ENCODE measurements around the gene CEP152. TPM values are rescaled to one million over a fixed set of nuclear protein-coding genes. Genes with fewer than 3 reads are reported as not detected.

CEP152 gene
- total RNA-seq, 1 donor from 2014 or later, result 8.0 TPM

- H3K4me1 Mint-ChIP-seq (ENCODE audit: low read depth, unreplicated experiment), result no peaks in the 10 kb centered on the region
- no peaks in the 10 kb centered on the region for H3K36me3 Mint-ChIP-seq (ENCODE audit: unreplicated experiment)
- TF ChIP-seq CTCF (IDR thresholded peaks at IDR 0.05; ENCODE audit: partially characterized antibody, unreplicated experiment), result no peak
- H3K4me3 Mint-ChIP-seq (ENCODE audit: unreplicated experiment), result no peak overlapping the region
- H3K27ac Mint-ChIP-seq (ENCODE audit: unreplicated experiment), result no peak overlapping the region
- H3K27me3 Mint-ChIP-seq (ENCODE audit: unreplicated experiment), result no peaks in the 10 kb centered on the region
- no peaks in the 10 kb centered on the region for H3K9me3 Mint-ChIP-seq (ENCODE audit: unreplicated experiment)
- DNase-seq, result no peak
Measured at GRCh38 chr15:48785712-48786111, 25.2 kb downstream of the CEP152 start.

DNA sequence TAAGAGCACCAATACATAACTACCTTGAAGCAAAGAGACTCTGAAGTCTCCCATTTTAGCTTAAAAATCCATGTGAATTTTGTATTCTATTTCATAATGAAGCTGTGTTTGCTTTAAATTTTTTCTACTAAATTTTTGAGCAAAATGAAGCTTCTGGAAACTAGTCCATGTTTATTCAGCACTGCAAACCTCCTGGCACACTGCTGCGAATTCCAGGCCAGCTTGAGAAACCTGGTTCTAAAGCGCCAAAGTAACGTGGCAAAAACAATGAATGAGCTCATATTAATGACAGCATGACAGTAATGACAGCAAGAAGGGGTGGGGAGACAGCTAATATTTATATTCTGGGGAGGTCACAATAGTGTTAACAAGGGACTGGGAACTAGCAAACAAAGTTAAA is 25.7 kb downstream of the CEP152 start:
- no peak for TF ChIP-seq CTCF (IDR thresholded peaks at IDR 0.05; ENCODE audit: partially characterized antibody, unreplicated experiment)
- Mint-ChIP-seq H3K4me1 (ENCODE audit: low read depth, unreplicated experiment) (no peaks in the 10 kb centered on the region), H3K36me3 (ENCODE audit: unreplicated experiment) (no peaks in the 10 kb centered on the region), H3K27ac (ENCODE audit: unreplicated experiment) (no peak overlapping the region), H3K27me3 (ENCODE audit: unreplicated experiment) (no peaks in the 10 kb centered on the region), H3K9me3 (ENCODE audit: unreplicated experiment) (no peaks in the 10 kb centered on the region), H3K4me3 (ENCODE audit: unreplicated experiment) (no peak overlapping the region)
- no peak for DNase-seq

DNA sequence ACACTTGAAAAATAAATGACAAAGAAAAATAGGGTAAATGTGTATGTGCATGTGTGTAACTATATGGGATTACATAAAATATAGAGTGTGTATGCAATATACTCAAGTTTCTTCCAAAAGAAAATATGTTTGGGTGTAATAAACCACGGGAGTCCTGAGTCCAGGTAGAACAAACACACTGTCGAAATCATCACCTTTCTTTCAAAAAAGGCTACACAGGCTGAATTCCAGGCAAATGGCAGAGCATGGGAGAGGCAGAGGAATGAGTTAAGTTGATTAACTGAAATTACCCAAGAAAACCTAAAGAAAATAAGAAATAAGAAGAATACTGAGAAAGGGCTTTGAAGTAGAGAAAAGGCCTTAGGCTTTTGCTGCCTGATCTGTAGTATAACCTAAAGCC is 26.1 kb downstream of the CEP152 start:
- H3K9me3 Mint-ChIP-seq (ENCODE audit: unreplicated experiment), result no peaks in the 10 kb centered on the region
- H3K27ac Mint-ChIP-seq (ENCODE audit: unreplicated experiment), result no peak overlapping the region
- DNase-seq, result no peak
- H3K36me3 Mint-ChIP-seq (ENCODE audit: unreplicated experiment), result no peaks in the 10 kb centered on the region
- no peaks in the 10 kb centered on the region for H3K4me1 Mint-ChIP-seq (ENCODE audit: low read depth, unreplicated experiment)
- no peak for TF ChIP-seq CTCF (IDR thresholded peaks at IDR 0.05; ENCODE audit: partially characterized antibody, unreplicated experiment)
- H3K27me3 Mint-ChIP-seq (ENCODE audit: unreplicated experiment), result no peaks in the 10 kb centered on the region
- H3K4me3 Mint-ChIP-seq (ENCODE audit: unreplicated experiment), result no peak overlapping the region

DNA sequence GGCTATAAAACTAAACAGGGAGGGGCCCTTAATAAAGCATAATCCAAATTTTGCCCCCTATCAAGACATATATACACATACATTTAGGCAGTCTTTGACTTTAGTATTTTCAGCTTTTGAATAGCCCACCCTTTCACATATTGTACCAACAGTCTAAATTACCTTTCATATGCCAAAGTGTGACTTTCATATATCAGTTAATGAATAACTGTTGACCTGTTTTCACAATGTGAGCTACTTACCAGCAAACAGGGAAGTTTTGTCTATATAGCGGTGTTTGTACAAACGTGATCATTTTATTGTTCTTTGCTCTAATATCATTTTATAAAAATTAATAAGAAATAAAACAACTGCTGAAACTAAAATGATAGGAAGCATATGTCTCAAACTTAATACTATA is 28.0 kb downstream of the CEP152 start:
- Mint-ChIP-seq H3K4me3 (ENCODE audit: unreplicated experiment) (no peak overlapping the region), H3K27ac (ENCODE audit: unreplicated experiment) (no peak overlapping the region), H3K9me3 (ENCODE audit: unreplicated experiment) (no peaks in the 10 kb centered on the region)

More for the DNA sequence above, 28.0 kb downstream of the CEP152 start:
- no peak for TF ChIP-seq CTCF (IDR thresholded peaks at IDR 0.05; ENCODE audit: partially characterized antibody, unreplicated experiment)
- H3K27me3 Mint-ChIP-seq (ENCODE audit: unreplicated experiment), result no peaks in the 10 kb centered on the region
- DNase-seq, result no peak
- no peaks in the 10 kb centered on the region for H3K36me3 Mint-ChIP-seq (ENCODE audit: unreplicated experiment)
- H3K4me1 Mint-ChIP-seq (ENCODE audit: low read depth, unreplicated experiment), result no peaks in the 10 kb centered on the region

All from glutamatergic neuron (in vitro differentiated cells).